ENCODE measurements around the gene EN1. TPM values are rescaled to one million over a fixed set of nuclear protein-coding genes. Genes with fewer than 3 reads are reported as not detected.

EN1 gene
- total RNA-seq, 1 donor from 2014 or later, result not detected

GRCh38 chr2:118832791-118833715 is 14.4 kb downstream of the EN1 start:
- intact Hi-C loops (cut with micrococcal nuclease), result no loop called here
- Mint-ChIP-seq H3K36me3 (ENCODE audit: low read depth) (no peaks in the 10 kb centered on the region), H3K27me3 (peaks cover 70% of the 10 kb centered on the region), H3K4me3 (no peak overlapping the region), H3K9me3 (no peaks in the 10 kb centered on the region), H3K27ac (no peak overlapping the region), H3K4me1 (peaks cover 3% of the 10 kb centered on the region)
- no peak for DNase-seq

DNA sequence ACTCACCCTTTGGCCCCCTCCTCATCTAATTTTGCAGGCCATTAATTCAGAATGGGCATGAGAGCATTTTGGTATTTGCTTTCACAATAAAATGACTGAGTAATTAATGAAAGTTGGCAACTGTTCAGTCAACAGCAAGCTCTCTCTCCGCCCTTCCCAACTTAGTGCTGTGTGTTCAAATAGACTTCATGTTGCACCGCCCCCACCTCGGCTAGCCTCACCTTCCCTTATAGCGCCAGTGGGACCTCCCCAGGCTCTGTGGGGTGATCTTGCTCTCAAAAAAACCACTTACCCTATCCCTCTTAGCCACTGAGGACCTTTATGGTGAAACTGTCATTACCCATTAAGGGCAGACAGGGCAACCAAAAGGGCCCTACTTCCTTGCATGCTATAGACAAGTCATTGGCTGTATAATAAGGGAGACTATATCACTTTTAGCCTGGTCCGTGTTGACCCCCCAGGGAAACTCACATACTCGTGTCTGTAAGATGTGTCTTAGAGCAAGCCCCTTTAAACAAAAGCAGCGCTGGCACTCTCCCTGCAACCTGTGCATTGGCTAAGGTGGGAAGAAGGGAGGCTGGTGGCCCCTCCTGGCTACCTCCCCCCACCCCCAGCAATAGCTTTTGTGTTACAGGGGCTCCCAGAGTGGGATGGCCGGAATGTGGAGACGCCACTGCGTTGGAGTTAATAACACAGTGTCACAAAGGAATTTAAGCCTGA is 15.2 kb downstream of the EN1 start:
- intact Hi-C loops (cut with micrococcal nuclease), result no loop called here
- no peaks in the 10 kb centered on the region for H3K9me3 Mint-ChIP-seq
- no peak overlapping the region for H3K27ac Mint-ChIP-seq
- H3K4me1 Mint-ChIP-seq, result peaks cover 3% of the 10 kb centered on the region
- H3K36me3 Mint-ChIP-seq (ENCODE audit: low read depth), result no peaks in the 10 kb centered on the region
- no peak for DNase-seq
- H3K4me3 Mint-ChIP-seq, result no peak overlapping the region
- peaks cover 63% of the 10 kb centered on the region for H3K27me3 Mint-ChIP-seq

GRCh38 chr2:118830881-118831280 is 16.6 kb downstream of the EN1 start:
- no peak overlapping the region for H3K4me3 Mint-ChIP-seq
- no peaks in the 10 kb centered on the region for H3K9me3 Mint-ChIP-seq
- no peaks in the 10 kb centered on the region for H3K4me1 Mint-ChIP-seq
- no peak overlapping the region for H3K27ac Mint-ChIP-seq
- intact Hi-C loops (cut with micrococcal nuclease), result no loop called here
- no peak for DNase-seq
- peaks cover 52% of the 10 kb centered on the region for H3K27me3 Mint-ChIP-seq
- no peaks in the 10 kb centered on the region for H3K36me3 Mint-ChIP-seq (ENCODE audit: low read depth)

DNA sequence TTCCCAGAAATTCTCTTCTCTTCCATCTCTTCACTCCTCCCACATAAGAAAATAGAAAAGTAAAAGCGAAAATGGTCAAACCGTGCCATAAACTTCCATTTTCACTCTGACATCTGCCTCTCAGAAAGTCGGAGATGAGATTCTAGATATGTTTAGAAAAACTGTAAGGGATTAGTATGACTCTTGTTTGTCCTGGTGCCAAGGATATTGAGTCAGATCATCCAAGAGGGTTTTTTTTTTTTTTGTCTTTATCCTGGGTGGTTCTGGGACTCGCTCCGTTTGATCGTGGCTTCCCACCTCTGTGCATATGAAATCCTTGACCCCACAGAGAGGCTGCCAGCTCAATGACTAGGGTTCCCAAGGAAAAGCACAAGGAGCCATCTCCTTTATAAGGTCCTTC is 17.3 kb downstream of the EN1 start:
- Mint-ChIP-seq H3K4me1 (no peaks in the 10 kb centered on the region), H3K27ac (no peak overlapping the region), H3K9me3 (no peaks in the 10 kb centered on the region), H3K4me3 (no peak overlapping the region), H3K27me3 (peaks cover 50% of the 10 kb centered on the region), H3K36me3 (ENCODE audit: low read depth) (no peaks in the 10 kb centered on the region)
- intact Hi-C loops (cut with micrococcal nuclease), result no loop called here
- no peak for DNase-seq

GRCh38 chr2:118826093-118826492 is 21.4 kb downstream of the EN1 start:
- H3K27ac Mint-ChIP-seq, result no peak overlapping the region
- no peaks in the 10 kb centered on the region for H3K36me3 Mint-ChIP-seq (ENCODE audit: low read depth)
- no peak overlapping the region for H3K4me3 Mint-ChIP-seq
- no peak for DNase-seq
- H3K4me1 Mint-ChIP-seq, result no peaks in the 10 kb centered on the region
- H3K27me3 Mint-ChIP-seq, result peaks cover 39% of the 10 kb centered on the region
- intact Hi-C loops (cut with micrococcal nuclease), result no loop called here
- H3K9me3 Mint-ChIP-seq, result no peaks in the 10 kb centered on the region

DNA sequence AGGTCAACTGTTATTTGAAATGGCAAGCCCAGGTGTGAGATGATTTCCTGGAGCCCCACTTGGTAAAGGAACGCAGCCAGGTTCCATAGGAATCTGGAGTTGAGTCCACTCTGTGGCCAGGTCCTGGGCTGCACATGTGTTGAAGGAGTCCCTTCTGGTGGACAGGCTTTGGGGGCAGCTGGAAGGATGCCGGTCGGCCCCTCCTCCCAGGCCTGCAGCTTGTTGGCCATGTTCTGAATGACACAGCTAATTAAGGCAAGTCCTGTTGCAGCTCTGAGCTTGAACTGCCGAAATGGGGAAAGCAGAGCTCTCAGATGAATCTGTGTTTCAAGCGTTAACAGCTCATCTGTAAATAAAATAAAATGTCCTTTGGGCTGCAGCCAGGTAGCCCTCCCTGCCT is 23.8 kb downstream of the EN1 start:
- Mint-ChIP-seq H3K27ac (no peak overlapping the region), H3K9me3 (no peaks in the 10 kb centered on the region), H3K4me3 (no peak overlapping the region), H3K4me1 (no peaks in the 10 kb centered on the region), H3K36me3 (ENCODE audit: low read depth) (no peaks in the 10 kb centered on the region), H3K27me3 (peaks cover 40% of the 10 kb centered on the region)
- intact Hi-C loops (cut with micrococcal nuclease), result no loop called here
- no peak for DNase-seq

- intact Hi-C loops (cut with micrococcal nuclease), result no loop called here
- H3K4me1 Mint-ChIP-seq, result no peaks in the 10 kb centered on the region
- H3K9me3 Mint-ChIP-seq, result no peaks in the 10 kb centered on the region
- peaks cover 38% of the 10 kb centered on the region for H3K27me3 Mint-ChIP-seq
- DNase-seq, result no peak
- no peak overlapping the region for H3K4me3 Mint-ChIP-seq
- H3K36me3 Mint-ChIP-seq (ENCODE audit: low read depth), result no peaks in the 10 kb centered on the region
- H3K27ac Mint-ChIP-seq, result no peak overlapping the region
These were observed 24.9 kb downstream of the EN1 start for GRCh38 chr2:118822572-118822971.

GRCh38 chr2:118822015-118822414 is 25.4 kb downstream of the EN1 start:
- Mint-ChIP-seq H3K27me3 (peaks cover 38% of the 10 kb centered on the region), H3K4me3 (no peak overlapping the region), H3K27ac (no peak overlapping the region), H3K4me1 (no peaks in the 10 kb centered on the region), H3K9me3 (no peaks in the 10 kb centered on the region), H3K36me3 (ENCODE audit: low read depth) (no peaks in the 10 kb centered on the region)
- no peak for DNase-seq
- intact Hi-C loops (cut with micrococcal nuclease), result no loop called here

DNA sequence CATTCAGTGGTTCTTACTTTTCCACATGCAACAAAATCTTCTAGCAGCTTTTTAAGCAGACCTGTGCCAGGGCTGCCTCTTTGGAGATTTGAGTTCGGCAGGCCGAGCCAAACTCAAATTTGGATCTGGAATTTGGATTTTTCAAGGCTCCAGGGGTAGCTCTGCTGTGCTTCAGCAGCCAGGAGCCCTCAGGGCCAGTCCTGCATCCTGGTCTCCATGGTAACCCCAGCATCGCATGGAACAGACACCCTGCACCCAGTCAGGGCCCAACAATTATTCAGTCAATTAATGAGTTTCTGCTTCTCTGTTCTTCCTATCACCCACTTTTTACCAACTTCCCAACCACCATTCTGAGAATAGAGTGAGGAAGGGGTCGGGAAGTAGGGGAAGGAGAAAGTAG is 30.0 kb downstream of the EN1 start:
- Mint-ChIP-seq H3K9me3 (no peaks in the 10 kb centered on the region), H3K4me1 (no peaks in the 10 kb centered on the region), H3K4me3 (no peak overlapping the region), H3K27ac (no peak overlapping the region), H3K36me3 (ENCODE audit: low read depth) (no peaks in the 10 kb centered on the region), H3K27me3 (peaks cover 25% of the 10 kb centered on the region)
- intact Hi-C loops (cut with micrococcal nuclease), result no loop called here
- no peak for DNase-seq

DNA sequence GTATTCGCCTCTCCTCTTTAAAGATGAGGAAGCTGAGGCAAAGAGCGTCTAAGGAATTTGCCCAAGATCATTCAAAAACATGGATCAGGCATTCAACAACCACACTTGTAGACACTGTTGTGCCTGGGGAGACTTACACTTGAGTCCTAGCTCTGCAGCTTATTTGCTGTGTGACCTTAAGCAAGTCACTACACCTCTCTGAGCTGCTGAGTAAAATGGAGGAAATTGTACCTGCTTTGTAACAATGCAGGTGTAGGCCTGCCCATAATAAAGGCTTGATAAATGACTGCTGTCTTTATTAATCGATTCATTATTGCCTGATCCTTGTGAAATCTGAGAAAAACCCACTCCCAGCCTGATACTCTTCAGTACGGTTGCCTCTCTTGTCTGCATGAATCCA is 30.8 kb downstream of the EN1 start:
- peaks cover 22% of the 10 kb centered on the region for H3K27me3 Mint-ChIP-seq
- H3K4me1 Mint-ChIP-seq, result no peaks in the 10 kb centered on the region
- no peaks in the 10 kb centered on the region for H3K9me3 Mint-ChIP-seq
- no peak overlapping the region for H3K27ac Mint-ChIP-seq
- intact Hi-C loops (cut with micrococcal nuclease), result no loop called here
- H3K4me3 Mint-ChIP-seq, result no peak overlapping the region
- H3K36me3 Mint-ChIP-seq (ENCODE audit: low read depth), result no peaks in the 10 kb centered on the region
- DNase-seq, result no peak

DNA sequence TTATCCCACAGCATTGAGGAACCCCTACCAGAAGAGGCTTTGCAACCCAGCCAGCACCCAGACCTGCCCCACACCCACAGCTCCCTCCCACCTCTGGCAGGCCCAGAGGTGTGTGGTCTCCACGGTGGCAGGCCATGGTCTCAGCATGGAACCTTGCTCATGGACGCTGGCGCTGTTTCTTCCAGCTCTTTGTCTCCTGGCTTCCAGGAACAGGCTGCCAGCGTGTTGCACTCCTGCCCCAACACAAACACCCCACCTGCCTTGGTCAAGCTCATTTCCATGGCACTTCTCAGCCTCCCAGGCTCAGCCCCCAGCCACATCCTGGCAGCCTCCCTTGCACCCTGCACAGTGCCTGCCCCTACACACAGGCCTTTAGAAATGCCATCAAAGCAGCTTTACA is 31.7 kb downstream of the EN1 start:
- DNase-seq, result no peak
- Mint-ChIP-seq H3K27me3 (peaks cover 20% of the 10 kb centered on the region), H3K4me1 (no peaks in the 10 kb centered on the region), H3K27ac (no peak overlapping the region), H3K9me3 (no peaks in the 10 kb centered on the region), H3K36me3 (ENCODE audit: low read depth) (no peaks in the 10 kb centered on the region), H3K4me3 (no peak overlapping the region)
- intact Hi-C loops (cut with micrococcal nuclease), result no loop called here

DNA sequence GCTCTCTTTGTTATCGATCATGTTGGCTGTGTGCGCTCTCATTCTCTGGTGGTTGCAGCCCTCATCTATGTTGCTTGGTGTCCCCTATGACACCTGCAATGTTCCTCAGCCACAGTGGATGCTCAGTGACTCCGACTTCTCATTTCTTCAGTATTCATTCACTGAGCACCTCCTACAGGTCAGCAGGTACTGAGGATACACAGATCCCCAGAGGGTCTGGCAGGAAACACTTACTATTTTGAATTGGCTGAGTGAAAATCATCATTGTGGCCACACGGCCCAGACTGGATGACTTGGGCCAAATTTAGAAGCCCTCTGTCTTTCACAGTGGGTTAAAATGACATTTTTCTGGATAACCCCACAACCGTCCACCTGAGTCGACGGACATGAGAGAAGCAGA is 32.1 kb downstream of the EN1 start:
- intact Hi-C loops (cut with micrococcal nuclease), result no loop called here
- Mint-ChIP-seq H3K9me3 (no peaks in the 10 kb centered on the region), H3K4me3 (no peak overlapping the region), H3K36me3 (ENCODE audit: low read depth) (no peaks in the 10 kb centered on the region), H3K4me1 (no peaks in the 10 kb centered on the region), H3K27ac (no peak overlapping the region), H3K27me3 (peaks cover 17% of the 10 kb centered on the region)
- no peak for DNase-seq

GRCh38 chr2:118814368-118814767 is 33.1 kb downstream of the EN1 start:
- Mint-ChIP-seq H3K27me3 (peaks cover 17% of the 10 kb centered on the region), H3K4me1 (no peaks in the 10 kb centered on the region), H3K9me3 (no peaks in the 10 kb centered on the region), H3K27ac (no peak overlapping the region), H3K36me3 (ENCODE audit: low read depth) (no peaks in the 10 kb centered on the region), H3K4me3 (no peak overlapping the region)
- intact Hi-C loops (cut with micrococcal nuclease), result no loop called here
- no peak for DNase-seq

DNA sequence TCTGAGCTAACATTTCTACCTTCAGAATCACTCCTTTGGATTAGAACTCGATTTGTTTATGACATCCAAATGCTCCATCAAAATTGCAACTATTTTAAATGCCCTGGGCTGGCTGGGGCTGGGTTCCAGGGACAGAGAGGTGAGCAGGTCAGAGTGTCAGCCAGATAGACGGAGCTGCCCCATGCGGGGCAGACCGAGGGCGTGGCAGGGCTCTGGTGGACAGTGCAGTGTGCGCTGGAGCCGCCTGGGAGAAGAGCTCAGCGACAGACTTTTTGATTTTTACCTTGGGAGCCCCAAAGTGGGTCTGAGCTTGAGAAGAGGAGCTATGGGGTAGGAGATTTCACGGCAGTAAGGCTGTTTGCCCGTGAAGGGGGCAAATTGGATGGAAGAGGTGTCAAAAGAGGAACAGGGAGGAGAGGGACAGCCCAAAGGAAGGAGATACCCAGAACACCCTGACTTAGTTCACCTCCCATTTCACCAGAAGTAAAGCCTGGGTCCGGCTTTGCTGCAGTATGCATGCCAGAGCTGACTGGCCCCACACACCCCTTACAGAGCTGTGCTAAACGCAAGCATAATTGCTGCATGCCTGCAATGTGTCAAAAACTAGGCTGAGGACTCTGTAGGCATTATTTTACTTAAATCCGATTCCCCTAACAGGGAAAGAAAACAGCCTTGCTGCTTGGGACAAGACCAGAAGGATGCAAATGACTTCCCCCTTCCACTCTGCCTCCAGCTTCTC is 33.7 kb downstream of the EN1 start:
- Mint-ChIP-seq H3K4me1 (no peaks in the 10 kb centered on the region), H3K36me3 (ENCODE audit: low read depth) (no peaks in the 10 kb centered on the region), H3K27me3 (peaks cover 20% of the 10 kb centered on the region), H3K27ac (no peak overlapping the region), H3K9me3 (no peaks in the 10 kb centered on the region), H3K4me3 (no peak overlapping the region)
- DNase-seq, result no peak
- intact Hi-C loops (cut with micrococcal nuclease), result no loop called here

All from activated CD4-positive, alpha-beta T cell treated with anti-CD3 and anti-CD28 coated beads, Interleukin-2, amount 10 ng/mL, durations not matched to agents 24 days and 14 days (primary cell).